Superior temporal gyrus (tissue), 1 donor: ENCODE measurements around the gene PLPP1.

Source experiments
- DNase-seq: peaks from one replicate; pipeline ENCODE4 v3.0.0-alpha.2; 2016; ENCODE audit errors: extremely low spot score

PLPP1 gene

DNA sequence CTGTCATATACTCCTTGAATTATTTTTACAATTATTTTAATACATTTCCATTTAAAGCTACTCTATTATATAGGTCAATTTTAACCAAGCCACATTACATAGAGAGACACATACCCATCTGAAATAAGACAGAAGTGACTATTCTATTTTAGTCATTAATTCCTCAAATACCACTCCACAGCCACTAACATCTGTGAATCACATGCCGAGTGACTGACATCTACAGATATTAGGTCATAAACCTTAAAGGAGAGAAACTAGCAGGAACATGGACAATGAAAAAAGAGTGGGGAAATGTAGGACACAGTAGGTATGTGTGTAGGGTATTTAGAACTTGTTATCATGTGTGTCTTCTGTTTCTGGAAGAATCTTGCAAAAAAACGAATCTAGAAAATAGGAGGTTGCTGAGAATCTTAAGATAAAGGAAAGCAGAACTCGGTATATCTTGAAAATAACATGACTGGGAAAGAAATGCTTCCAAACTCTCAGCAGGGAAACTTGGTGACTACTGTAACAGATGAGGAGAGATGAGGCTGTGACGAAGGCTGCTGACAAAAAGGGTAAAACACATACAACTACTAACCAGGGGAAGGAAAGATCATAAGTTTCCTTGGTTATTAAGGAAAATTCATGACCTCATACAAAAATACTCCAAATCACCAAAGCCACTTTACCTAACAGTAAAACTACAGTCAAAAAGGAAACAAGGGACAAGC lies 84.6 kb downstream of the PLPP1 start:
- DNase-seq = no peak

DNA sequence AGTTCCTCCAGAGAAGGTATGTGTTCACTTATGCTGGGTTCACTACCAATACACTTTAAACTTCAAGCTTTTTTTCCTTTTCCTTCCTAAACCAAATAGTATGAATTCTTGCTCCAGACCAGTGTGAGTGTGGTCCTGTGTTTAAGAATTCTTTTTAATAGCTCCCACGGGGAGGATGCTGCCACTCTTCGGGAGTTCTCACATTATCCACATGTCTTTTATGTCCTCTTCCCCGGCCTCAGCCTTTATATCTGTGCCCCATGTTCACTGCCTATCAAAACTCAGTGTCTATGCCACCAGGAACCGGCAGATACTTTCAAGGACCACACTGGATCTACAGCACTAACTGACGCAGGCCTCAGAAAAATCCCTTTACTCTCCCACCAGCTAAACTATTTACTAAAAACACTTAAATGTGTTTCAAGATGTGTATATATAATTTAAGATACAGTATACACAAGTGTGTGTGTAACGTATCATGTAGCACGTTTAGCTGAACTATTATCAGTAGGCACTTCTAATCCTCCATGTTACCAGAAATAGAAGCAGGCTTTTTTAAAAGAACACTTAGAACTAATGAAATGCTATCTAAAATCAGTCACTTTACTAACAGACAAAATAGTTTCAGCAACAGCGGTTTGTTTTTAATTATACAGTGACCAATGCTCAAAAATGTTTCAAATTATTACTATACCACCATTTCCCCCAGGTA lies 88.0 kb downstream of the PLPP1 start:
- DNase-seq = no peak

- no peak for DNase-seq
Observed at GRCh38 chr5:55445791-55446190, 89.0 kb downstream of the PLPP1 start.

- no peak for DNase-seq
Observed at GRCh38 chr5:55441954-55442353, 92.8 kb downstream of the PLPP1 start.

DNA sequence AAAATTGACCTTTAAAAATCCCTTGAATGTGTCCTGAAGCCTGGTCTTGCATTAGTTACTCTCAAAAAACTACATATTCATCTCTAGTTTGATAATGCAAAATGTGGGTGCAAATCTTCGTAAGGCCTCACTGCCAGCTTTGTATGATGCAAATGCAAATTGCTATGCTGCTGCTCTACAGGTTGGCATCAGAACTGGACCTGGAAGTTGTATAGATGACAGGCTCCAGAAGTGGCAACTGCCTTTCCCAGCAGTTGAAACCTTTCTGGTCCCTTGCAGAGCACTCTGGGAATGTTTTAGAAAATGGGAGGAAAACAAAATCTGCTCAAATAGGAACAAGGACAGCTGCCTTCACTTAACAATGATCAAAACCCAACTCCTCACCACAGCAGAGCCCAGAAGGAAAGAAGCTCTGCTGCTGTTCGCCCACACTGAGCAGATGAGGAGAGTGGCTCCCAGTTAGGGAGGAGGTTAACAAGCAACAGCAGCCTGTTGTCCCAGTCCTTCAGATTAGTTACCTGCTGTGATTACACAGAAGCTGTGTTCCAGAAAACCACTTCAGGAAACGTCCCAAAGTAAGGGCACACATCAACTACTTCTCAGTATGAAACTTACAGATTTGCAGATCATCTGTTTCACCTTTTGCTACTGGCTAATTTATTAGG lies 93.5 kb downstream of the PLPP1 start:
- no peak for DNase-seq

DNA sequence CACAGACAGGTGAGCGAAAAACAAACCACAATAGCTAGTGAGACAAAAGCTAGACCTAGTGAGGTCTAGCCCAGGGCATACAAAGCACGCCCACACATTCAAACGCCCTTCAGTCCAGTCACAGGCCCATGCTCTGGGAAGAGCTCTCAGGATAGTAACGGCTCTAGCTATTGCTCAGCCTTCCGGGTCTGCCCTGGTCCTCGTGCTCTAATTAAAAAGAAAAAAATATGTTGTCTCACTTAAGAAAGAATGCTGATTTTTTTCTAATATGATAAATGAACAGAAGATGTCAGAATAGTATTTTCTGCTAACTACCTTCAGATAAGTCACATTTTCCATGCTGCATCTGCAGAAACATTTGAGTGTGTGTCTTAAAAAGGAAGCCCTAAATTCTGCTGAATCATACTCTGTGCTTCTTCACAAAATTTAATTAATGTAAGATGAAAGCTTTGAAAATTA lies 94.5 kb downstream of the PLPP1 start:
- DNase-seq = no peak

- DNase-seq = peak; percentile 70
Observed at GRCh38 chr5:55438998-55439397, 95.8 kb downstream of the PLPP1 start.

DNA sequence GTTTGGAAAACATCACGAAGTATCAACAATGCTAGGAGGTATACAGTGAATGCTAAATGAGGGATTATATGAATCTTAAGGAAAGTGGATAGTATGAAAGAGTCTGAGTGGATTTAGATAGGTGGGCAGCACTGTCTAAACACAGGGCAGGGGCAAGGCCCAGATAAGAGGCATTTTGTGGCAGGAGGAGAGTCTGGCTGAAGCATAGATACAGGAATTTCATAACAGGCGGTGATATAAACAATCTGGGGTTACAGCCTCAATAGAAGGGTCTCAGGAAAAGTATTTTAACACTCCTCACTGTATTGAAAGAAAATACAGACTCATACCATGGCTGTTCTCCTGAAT lies 96.9 kb downstream of the PLPP1 start:
- DNase-seq = no peak

DNA sequence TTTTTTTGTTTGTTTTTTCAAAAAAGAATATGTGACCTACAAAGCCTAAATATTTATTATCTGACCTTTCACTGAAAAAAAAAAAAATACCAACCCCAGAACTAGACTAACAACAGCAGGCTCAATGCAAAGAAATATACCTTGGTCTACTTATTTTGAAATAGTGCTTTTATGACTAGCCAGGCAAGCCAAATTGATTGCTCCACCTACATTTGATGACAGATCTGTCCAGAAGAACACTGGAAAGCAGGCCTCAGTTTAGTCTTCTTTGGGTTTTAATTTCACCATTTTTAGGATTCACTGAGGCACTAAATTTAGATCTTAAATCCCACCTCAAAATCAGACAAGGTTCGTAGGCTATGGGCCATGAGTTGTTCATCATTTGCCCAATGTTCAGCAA lies 97.3 kb downstream of the PLPP1 start:
- no peak for DNase-seq

DNA sequence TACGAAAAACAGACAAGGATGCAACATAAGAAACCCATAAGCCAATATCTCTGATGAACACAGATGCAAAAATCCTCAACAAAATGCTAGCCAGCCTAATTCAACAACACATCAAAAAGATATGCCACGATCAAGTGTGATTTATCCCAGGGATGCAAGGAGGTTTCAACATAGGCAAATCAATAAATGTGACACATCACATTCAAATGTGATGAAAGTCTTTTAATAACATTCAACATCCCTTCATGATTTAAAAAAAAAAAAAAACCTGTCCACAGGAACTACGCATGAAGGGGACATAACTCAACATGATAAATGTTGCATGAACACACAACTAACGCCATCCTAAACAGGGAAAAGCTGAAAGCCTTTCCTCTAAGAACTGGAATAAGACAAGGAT lies 102.2 kb downstream of the PLPP1 start:
- no peak for DNase-seq

GRCh38 chr5:55429613-55430253 lies 105.0 kb downstream of the PLPP1 start:
- DNase-seq = no peak

DNA sequence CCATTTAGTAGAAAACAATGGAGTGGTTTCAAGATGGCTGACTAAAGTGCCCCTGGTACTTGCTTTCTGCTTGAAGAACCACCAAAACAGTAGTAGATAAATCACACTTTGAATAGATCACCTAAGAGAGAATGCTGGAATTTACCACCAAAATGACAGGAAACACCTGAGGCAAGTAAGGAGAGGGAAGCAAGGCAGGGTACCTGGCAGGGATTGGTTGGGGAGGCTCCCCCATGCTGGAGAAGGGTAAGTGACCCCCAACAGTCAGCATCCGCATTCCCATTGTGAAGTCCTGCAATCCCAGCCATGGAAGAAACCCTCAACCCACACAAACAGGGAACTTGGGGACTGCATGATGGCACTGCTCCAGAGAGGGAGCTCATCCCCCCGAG lies 105.5 kb downstream of the PLPP1 start:
- no peak for DNase-seq

GRCh38 chr5:55427157-55427556 lies 107.6 kb downstream of the PLPP1 start:
- DNase-seq = peak; percentile 87

DNA sequence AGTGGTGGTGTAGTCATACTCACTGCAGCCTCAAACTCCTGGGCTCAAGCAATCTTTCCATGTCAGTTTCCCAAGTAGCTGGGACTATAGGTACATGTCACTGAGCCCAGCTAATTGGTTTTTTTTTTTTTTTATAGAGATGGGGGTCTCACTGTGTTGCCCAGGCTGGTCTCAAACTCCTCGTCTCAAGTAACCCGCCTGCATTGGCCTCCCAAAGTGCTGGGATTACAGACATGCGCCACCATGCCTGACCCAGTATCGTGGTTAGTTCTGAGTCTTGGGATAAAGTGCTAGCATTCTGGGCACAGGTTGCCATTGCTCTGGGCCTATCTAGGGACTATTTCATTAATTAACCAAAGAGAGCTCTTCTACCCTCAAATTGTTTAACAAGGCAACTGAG lies 108.3 kb downstream of the PLPP1 start:
- DNase-seq = no peak

GRCh38 chr5:55421074-55421529 lies 113.7 kb downstream of the PLPP1 start:
- DNase-seq = no peak

- DNase-seq = no peak
Observed at GRCh38 chr5:55418994-55419968, 115.5 kb downstream of the PLPP1 start.

- no peak for DNase-seq
Observed at GRCh38 chr5:55416306-55416705, 118.5 kb downstream of the PLPP1 start.

DNA sequence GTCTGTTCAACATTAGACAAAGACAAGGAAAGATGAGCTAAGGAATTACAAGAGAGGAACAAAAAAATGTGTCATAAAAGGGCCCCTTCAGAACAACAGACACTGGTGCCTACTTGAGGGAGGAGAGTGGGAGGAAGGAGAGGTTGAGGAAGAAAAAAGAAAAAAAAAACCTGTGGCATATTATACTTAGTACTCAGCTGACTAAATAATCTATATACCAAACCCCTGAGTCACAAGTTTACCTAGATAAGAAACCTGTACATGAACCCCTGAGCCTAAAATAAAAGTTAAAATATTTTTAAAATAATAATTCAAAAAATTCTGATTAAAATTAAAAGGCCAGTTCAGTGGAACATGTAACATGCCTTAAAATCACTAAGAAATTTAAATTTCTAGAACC lies 119.7 kb downstream of the PLPP1 start:
- no peak for DNase-seq

- DNase-seq = no peak
Observed at GRCh38 chr5:55413644-55414043, 121.1 kb downstream of the PLPP1 start.

GRCh38 chr5:55411876-55412275 lies 122.9 kb downstream of the PLPP1 start:
- no peak for DNase-seq

DNA sequence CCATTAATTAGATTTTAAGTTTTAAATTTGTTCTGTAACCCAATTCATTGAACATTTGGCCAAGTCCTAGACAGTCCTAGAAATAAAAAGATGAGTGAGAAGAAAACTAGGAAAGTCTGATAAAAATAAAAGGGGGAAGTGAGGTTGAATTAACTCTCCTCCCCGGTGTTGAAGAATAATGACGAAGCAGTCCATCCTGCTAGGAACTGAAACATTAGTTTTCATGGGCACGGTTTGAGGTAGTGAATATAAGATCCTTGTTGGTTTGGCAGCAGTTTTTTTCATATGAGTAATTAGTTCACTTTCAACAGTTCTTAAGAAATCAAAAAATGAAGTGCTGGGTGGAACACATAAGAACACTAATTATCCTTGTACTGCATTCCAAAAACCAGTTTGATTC lies 123.9 kb downstream of the PLPP1 start:
- DNase-seq = no peak
